ENCODE data around the gene PTPN2.

The PTPN2 gene

GRCh38 chr18:12754511-12754910 is 129.5 kb downstream of the PTPN2 start:
- peaks cover 7% of the 10 kb centered on the region for H3K27me3 Mint-ChIP-seq (ENCODE audit: low read depth, poor library complexity)
- no peak overlapping the region for H3K27ac Mint-ChIP-seq
- H3K36me3 Mint-ChIP-seq (ENCODE audit: low read depth), result no peaks in the 10 kb centered on the region
- TF ChIP-seq CTCF (IDR thresholded peaks at IDR 0.05), result no peak
- H3K4me3 Mint-ChIP-seq, result no peak overlapping the region
- no peaks in the 10 kb centered on the region for H3K4me1 Mint-ChIP-seq
- H3K9me3 Mint-ChIP-seq, result peaks cover 5% of the 10 kb centered on the region
- no peak for DNase-seq

- Mint-ChIP-seq H3K27me3 (ENCODE audit: low read depth, poor library complexity) (peaks cover 7% of the 10 kb centered on the region), H3K36me3 (ENCODE audit: low read depth) (no peaks in the 10 kb centered on the region), H3K4me1 (no peaks in the 10 kb centered on the region), H3K4me3 (no peak overlapping the region), H3K9me3 (peaks cover 5% of the 10 kb centered on the region), H3K27ac (no peak overlapping the region)
- TF ChIP-seq CTCF (IDR thresholded peaks at IDR 0.05), result no peak
- DNase-seq, result no peak
Observed at GRCh38 chr18:12751891-12752290, 132.1 kb downstream of the PTPN2 start.

GRCh38 chr18:12751503-12751884 is 132.5 kb downstream of the PTPN2 start:
- Mint-ChIP-seq H3K27me3 (ENCODE audit: low read depth, poor library complexity) (peaks cover 6% of the 10 kb centered on the region), H3K4me1 (no peaks in the 10 kb centered on the region), H3K4me3 (no peak overlapping the region), H3K9me3 (peaks cover 1% of the 10 kb centered on the region), H3K27ac (no peak overlapping the region), H3K36me3 (ENCODE audit: low read depth) (no peaks in the 10 kb centered on the region)
- TF ChIP-seq CTCF (IDR thresholded peaks at IDR 0.05), result no peak
- DNase-seq, result no peak

DNA sequence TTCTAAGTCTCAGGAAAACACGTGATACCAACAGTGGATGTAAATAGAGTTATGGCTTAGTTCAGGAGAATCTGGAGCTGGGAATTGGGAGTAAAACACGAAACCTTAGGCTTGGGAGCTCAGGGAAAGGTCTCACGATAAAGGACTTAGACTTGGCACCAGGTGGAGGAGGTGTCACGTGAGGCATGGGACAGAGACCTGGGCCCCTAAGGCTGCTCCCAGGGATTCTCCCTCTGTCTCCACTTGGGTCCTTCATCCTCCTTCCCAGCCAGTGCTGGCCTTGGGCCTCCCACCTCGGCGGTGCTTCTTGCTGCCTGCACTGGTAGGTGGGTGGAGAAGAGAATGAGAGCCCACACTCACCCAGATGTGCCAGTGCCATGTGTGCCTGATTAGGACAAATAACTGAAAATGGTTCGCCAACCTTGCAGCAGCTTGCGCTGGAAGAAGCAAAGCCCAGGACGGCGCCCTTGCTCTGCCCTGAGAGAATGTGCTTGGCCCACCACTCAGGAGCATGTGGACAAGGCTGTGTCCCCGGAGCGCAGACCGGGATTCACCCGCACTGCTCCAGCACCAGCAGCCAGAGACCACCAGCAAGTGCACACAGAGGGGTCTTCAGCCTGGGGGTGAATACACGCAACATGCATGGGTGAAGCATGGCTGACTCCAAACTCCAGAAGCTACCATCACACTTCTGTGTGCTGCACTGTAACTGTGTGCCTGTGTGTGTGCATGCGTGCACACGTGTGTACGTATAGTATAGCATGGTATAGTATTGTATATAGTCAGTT is 133.1 kb downstream of the PTPN2 start:
- DNase-seq, result no peak
- no peak overlapping the region for H3K27ac Mint-ChIP-seq
- H3K9me3 Mint-ChIP-seq, result no peaks in the 10 kb centered on the region
- H3K4me3 Mint-ChIP-seq, result no peak overlapping the region
- H3K36me3 Mint-ChIP-seq (ENCODE audit: low read depth), result no peaks in the 10 kb centered on the region
- no peaks in the 10 kb centered on the region for H3K4me1 Mint-ChIP-seq
- TF ChIP-seq CTCF (IDR thresholded peaks at IDR 0.05), result no peak
- H3K27me3 Mint-ChIP-seq (ENCODE audit: low read depth, poor library complexity), result peaks cover 5% of the 10 kb centered on the region

DNA sequence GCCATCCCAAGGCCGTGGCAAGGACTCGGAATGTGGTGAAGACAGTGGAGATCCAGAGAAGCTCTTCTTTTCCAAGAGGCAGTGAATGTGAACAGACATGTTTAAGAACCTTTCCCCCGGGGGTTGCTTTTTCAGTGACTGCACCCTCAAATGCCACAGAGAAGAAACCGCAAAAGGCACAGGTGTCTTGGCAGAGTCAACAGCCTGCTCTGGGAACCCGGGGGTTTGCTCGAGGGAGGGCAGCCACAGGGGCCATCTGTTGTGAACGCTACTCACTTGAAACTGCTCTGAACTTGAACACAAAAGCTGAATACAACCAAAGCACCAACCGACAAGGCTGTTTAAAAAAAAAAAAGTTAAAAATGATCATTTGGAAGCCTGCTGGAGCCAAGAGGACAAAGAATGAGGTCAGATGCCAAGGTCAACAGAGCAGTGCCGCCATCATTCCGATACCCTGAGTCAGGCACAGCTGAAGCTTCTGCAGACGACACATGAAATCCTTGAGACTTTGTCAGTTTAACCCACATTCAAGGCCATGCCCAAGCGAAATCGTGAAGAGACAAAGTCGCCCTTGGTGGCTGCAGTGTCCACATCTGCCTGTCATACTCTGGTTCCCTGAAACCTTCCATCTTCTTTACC is 133.8 kb downstream of the PTPN2 start:
- Mint-ChIP-seq H3K9me3 (no peaks in the 10 kb centered on the region), H3K27ac (no peak overlapping the region), H3K36me3 (ENCODE audit: low read depth) (no peaks in the 10 kb centered on the region), H3K27me3 (ENCODE audit: low read depth, poor library complexity) (peaks cover 5% of the 10 kb centered on the region), H3K4me3 (no peak overlapping the region), H3K4me1 (no peaks in the 10 kb centered on the region)
- TF ChIP-seq CTCF (IDR thresholded peaks at IDR 0.05), result no peak
- no peak for DNase-seq

- H3K4me1 Mint-ChIP-seq, result no peaks in the 10 kb centered on the region
- TF ChIP-seq CTCF (IDR thresholded peaks at IDR 0.05), result no peak
- no peak overlapping the region for H3K27ac Mint-ChIP-seq
- no peaks in the 10 kb centered on the region for H3K9me3 Mint-ChIP-seq
- no peak overlapping the region for H3K4me3 Mint-ChIP-seq
- peaks cover 3% of the 10 kb centered on the region for H3K27me3 Mint-ChIP-seq (ENCODE audit: low read depth, poor library complexity)
- no peaks in the 10 kb centered on the region for H3K36me3 Mint-ChIP-seq (ENCODE audit: low read depth)
- DNase-seq, result no peak
Observed at GRCh38 chr18:12749121-12749520, 134.9 kb downstream of the PTPN2 start.

All from nephron progenitor cell (in vitro differentiated cells).